ENCODE measurements around the gene RCAN3.

Gene RCAN3

DNA sequence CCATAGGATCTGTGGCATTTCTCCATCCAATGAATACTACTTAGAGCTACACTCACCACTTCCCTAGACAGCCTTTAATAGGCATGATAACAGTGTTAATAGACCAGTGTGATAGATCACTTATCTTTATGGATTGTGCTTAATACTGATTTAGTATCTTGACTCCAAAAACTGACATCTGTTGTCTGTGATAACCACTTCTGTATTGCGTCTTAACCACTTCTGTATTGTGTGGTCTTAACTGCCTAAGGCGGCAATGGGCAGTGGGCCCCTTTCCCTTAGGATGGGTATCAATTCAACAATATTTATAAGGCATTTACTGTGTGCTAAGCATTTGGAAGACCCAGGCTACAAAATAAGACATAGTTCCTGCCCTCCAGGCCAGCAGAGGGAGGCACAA, 32.0 kb upstream of the RCAN3 start:
- Histone ChIP-seq H3K9ac (ENCODE audit: low read length) (no peak overlapping the region), H3K36me3 (ENCODE audit: control insufficient read depth, insufficient read depth, low read length, severe bottlenecking) (peaks cover 2% of the 10 kb centered on the region), H3K9me3 (ENCODE audit: control insufficient read depth, low read length) (peaks cover 3% of the 10 kb centered on the region), H3K4me3 (ENCODE audit: low read length) (no peak overlapping the region), H3K4me1 (ENCODE audit: control insufficient read depth, insufficient read depth, low read length) (no peaks in the 10 kb centered on the region), H3K27me3 (replicated peaks; ENCODE audit: control insufficient read depth, insufficient read depth, low read length) (no peaks in the 10 kb centered on the region)
- DNase-seq (ENCODE audit: low read depth), result no peak

DNA sequence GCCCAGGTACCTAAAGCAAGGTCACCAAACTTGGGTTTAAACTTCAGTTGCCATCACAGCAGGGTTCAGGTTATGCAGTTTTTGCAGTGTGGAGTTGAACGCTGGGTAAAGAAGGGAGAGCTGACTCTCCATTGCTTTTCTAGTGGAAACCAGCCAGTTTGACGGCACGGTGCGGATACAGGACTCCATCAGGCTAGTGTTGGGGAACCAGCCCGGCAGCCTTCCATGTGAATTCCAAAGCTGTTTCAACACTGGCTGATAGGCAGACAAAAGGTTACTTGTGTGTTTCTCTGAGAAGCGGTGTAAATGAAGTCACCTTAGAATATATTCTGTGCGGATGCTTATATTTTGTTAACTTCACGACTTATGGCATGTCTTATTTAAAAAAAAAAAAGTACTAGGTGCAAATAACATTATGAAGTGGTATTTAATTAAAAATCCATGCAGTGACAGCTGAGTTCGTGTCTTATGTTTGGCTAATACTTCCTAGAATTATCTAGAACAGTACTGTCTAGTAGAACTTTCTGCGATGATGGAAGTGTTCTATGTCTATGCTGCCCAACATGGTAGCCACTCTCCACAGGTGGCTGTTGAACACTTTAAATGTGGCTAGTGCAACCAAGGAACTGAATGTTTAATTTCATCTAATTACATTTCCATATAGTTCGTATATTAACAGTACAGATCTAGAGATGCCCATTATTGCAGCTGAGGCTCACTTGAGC, 29.9 kb upstream of the RCAN3 start:
- DNase-seq (ENCODE audit: low read depth), result no peak
- no peaks in the 10 kb centered on the region for H3K4me1 ChIP-seq (ENCODE audit: control insufficient read depth, insufficient read depth, low read length)
- H3K4me3 ChIP-seq (ENCODE audit: low read length), result no peak overlapping the region
- no peaks in the 10 kb centered on the region for H3K36me3 ChIP-seq (ENCODE audit: control insufficient read depth, insufficient read depth, low read length, severe bottlenecking)
- no peak overlapping the region for H3K9ac ChIP-seq (ENCODE audit: low read length)
- peaks cover 3% of the 10 kb centered on the region for H3K9me3 ChIP-seq (ENCODE audit: control insufficient read depth, low read length)
- H3K27me3 ChIP-seq (replicated peaks; ENCODE audit: control insufficient read depth, insufficient read depth, low read length), result no peaks in the 10 kb centered on the region

DNA sequence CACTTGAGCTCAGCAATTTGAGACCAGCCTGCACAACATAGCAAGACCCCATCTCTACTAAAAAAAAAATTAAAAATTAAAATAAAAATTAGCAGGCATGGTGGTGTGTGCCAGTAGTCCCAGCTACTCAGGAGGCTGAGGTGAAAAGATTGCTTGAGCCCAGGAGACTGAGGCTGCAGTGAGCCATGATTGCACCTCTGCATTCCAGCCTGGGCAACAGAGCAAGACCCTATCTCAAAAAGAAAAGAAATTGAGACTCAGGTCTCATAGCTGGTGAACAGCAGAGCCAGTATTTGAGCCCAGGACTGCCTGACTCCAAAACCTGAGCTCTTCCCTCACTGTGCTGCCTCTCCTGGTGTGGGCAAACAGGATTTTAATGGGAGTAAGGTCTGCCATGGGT, 28.4 kb upstream of the RCAN3 start:
- Histone ChIP-seq H3K27me3 (replicated peaks; ENCODE audit: control insufficient read depth, insufficient read depth, low read length) (no peaks in the 10 kb centered on the region), H3K9me3 (ENCODE audit: control insufficient read depth, low read length) (peaks cover 3% of the 10 kb centered on the region), H3K4me3 (ENCODE audit: low read length) (no peak overlapping the region), H3K9ac (ENCODE audit: low read length) (no peak overlapping the region), H3K4me1 (ENCODE audit: control insufficient read depth, insufficient read depth, low read length) (no peaks in the 10 kb centered on the region), H3K36me3 (ENCODE audit: control insufficient read depth, insufficient read depth, low read length, severe bottlenecking) (no peaks in the 10 kb centered on the region)
- DNase-seq (ENCODE audit: low read depth), result no peak

DNA sequence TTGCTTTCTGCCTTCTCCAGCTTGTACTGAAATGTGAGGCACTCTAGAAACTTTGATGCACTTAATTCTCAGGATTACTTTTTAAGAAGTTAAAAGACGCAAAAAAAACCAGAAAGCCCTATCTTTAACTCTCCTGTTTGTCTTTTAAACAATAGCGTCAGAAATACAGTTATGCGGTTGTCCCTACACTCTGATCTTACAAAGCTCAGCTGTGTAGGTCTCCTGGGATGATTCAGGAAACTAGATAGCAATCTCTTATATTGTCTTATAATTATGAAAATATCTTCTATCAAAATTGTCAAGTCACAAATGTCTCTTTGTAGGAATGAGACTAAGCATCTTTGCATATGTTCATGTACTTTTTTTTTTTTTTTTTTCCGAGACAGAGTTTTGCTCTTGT, 26.9 kb upstream of the RCAN3 start:
- H3K4me1 ChIP-seq (ENCODE audit: control insufficient read depth, insufficient read depth, low read length), result no peaks in the 10 kb centered on the region
- no peak overlapping the region for H3K9ac ChIP-seq (ENCODE audit: low read length)
- H3K36me3 ChIP-seq (ENCODE audit: control insufficient read depth, insufficient read depth, low read length, severe bottlenecking), result no peaks in the 10 kb centered on the region
- DNase-seq (ENCODE audit: low read depth), result no peak
- H3K4me3 ChIP-seq (ENCODE audit: low read length), result no peak overlapping the region
- H3K9me3 ChIP-seq (ENCODE audit: control insufficient read depth, low read length), result no peaks in the 10 kb centered on the region
- H3K27me3 ChIP-seq (replicated peaks; ENCODE audit: control insufficient read depth, insufficient read depth, low read length), result no peaks in the 10 kb centered on the region

GRCh38 chr1:24476571-24476970, 26.1 kb upstream of the RCAN3 start:
- Histone ChIP-seq H3K27me3 (replicated peaks; ENCODE audit: control insufficient read depth, insufficient read depth, low read length) (no peaks in the 10 kb centered on the region), H3K4me1 (ENCODE audit: control insufficient read depth, insufficient read depth, low read length) (no peaks in the 10 kb centered on the region), H3K9ac (ENCODE audit: low read length) (no peak overlapping the region), H3K9me3 (ENCODE audit: control insufficient read depth, low read length) (no peaks in the 10 kb centered on the region), H3K36me3 (ENCODE audit: control insufficient read depth, insufficient read depth, low read length, severe bottlenecking) (no peaks in the 10 kb centered on the region), H3K4me3 (ENCODE audit: low read length) (no peak overlapping the region)
- peak; percentile 3 for DNase-seq (ENCODE audit: low read depth)

- Histone ChIP-seq H3K36me3 (ENCODE audit: control insufficient read depth, insufficient read depth, low read length, severe bottlenecking) (no peaks in the 10 kb centered on the region), H3K4me3 (ENCODE audit: low read length) (no peak overlapping the region), H3K9ac (ENCODE audit: low read length) (no peak overlapping the region), H3K4me1 (ENCODE audit: control insufficient read depth, insufficient read depth, low read length) (no peaks in the 10 kb centered on the region), H3K27me3 (replicated peaks; ENCODE audit: control insufficient read depth, insufficient read depth, low read length) (no peaks in the 10 kb centered on the region), H3K9me3 (ENCODE audit: control insufficient read depth, low read length) (no peaks in the 10 kb centered on the region)
- DNase-seq (ENCODE audit: low read depth), result no peak
Measured at GRCh38 chr1:24477309-24477708, 25.3 kb upstream of the RCAN3 start.

DNA sequence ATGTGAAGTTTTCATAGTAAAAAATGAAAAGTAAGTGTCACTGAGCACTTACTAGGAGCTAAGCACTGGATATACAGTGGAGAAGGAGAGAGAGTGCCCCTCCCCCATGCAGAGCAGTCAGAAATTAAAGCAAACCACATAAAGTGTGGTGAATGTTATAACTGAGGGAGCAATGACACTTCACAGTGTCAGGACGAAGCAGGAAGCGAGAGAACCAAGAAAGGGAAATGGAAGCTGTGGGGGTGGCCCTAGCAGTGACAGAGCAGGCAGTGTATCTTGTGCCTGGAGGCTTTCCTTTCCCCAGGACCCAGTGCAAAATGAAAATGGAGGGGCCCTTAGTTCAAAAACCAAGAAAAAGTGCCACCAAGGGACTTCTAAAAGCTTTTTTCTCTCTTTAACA, 21.5 kb upstream of the RCAN3 start:
- no peaks in the 10 kb centered on the region for H3K4me1 ChIP-seq (ENCODE audit: control insufficient read depth, insufficient read depth, low read length)
- H3K36me3 ChIP-seq (ENCODE audit: control insufficient read depth, insufficient read depth, low read length, severe bottlenecking), result no peaks in the 10 kb centered on the region
- no peak for DNase-seq (ENCODE audit: low read depth)
- H3K27me3 ChIP-seq (replicated peaks; ENCODE audit: control insufficient read depth, insufficient read depth, low read length), result no peaks in the 10 kb centered on the region
- H3K9ac ChIP-seq (ENCODE audit: low read length), result no peak overlapping the region
- H3K4me3 ChIP-seq (ENCODE audit: low read length), result no peak overlapping the region
- H3K9me3 ChIP-seq (ENCODE audit: control insufficient read depth, low read length), result no peaks in the 10 kb centered on the region

DNA sequence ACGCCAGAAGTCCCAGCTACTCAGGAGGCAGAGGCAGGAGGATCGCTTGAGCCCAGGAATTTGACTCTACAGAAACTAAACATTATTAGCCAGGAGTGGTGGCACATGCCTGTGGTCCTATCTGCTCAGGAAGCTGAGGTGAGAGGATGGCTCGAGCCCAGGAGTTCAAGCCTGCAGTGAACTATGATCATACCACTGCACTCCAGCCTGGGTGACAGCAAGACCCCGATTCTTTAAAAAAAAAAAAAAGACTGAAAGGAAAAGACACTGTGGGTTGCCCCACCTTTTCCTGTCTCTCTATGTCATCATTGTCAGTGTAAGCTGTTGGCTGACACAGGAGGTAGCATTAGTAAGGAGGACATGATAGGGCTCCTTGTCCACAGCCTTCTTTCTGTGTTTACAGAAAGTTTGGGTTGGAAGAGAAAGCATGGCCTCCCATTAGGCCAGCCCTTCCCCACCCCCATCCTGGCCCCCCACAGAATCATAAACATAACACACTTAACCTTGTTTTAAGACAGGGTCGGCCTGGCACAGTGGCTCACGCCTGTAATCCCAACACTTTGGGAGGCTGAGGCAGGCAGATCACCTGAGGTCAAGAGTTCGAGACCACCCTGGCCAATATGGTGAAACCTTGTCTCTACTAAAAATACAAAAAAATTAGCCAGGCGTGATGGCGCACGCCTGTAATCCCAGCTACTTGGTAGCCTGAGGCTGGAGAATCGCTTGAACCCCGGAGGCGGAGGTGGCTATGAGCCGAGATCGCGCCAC, 20.6 kb upstream of the RCAN3 start:
- Histone ChIP-seq H3K4me1 (ENCODE audit: control insufficient read depth, insufficient read depth, low read length) (no peaks in the 10 kb centered on the region), H3K36me3 (ENCODE audit: control insufficient read depth, insufficient read depth, low read length, severe bottlenecking) (no peaks in the 10 kb centered on the region), H3K4me3 (ENCODE audit: low read length) (no peak overlapping the region), H3K9ac (ENCODE audit: low read length) (no peak overlapping the region), H3K27me3 (replicated peaks; ENCODE audit: control insufficient read depth, insufficient read depth, low read length) (peaks cover 4% of the 10 kb centered on the region), H3K9me3 (ENCODE audit: control insufficient read depth, low read length) (no peaks in the 10 kb centered on the region)
- no peak for DNase-seq (ENCODE audit: low read depth)

GRCh38 chr1:24483441-24483840, 19.2 kb upstream of the RCAN3 start:
- no peak for DNase-seq (ENCODE audit: low read depth)
- H3K4me3 ChIP-seq (ENCODE audit: low read length), result no peak overlapping the region
- H3K4me1 ChIP-seq (ENCODE audit: control insufficient read depth, insufficient read depth, low read length), result no peaks in the 10 kb centered on the region
- no peak overlapping the region for H3K9ac ChIP-seq (ENCODE audit: low read length)
- no peaks in the 10 kb centered on the region for H3K36me3 ChIP-seq (ENCODE audit: control insufficient read depth, insufficient read depth, low read length, severe bottlenecking)
- H3K27me3 ChIP-seq (replicated peaks; ENCODE audit: control insufficient read depth, insufficient read depth, low read length), result peaks cover 4% of the 10 kb centered on the region
- H3K9me3 ChIP-seq (ENCODE audit: control insufficient read depth, low read length), result no peaks in the 10 kb centered on the region

DNA sequence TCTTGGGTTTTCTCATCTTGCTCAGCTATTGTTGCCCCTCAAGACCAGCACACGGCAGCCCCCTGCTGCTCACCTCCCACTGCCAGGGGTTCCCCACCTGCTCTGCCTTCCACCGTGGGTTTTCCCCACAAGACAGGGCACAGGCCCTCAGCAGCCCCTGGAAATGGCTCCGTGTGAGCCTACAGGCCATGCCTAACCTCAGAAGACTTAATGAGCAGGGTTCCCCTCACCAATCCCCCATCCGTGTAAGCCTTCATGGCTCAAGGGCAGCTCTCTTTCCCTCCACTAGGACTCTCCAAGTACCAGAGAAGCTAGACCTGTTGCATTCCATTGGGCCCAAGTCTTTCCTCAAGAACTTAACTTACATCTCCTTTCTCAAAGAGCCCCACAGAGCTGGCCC, 18.4 kb upstream of the RCAN3 start:
- no peaks in the 10 kb centered on the region for H3K9me3 ChIP-seq (ENCODE audit: control insufficient read depth, low read length)
- H3K4me3 ChIP-seq (ENCODE audit: low read length), result no peak overlapping the region
- no peak overlapping the region for H3K9ac ChIP-seq (ENCODE audit: low read length)
- no peaks in the 10 kb centered on the region for H3K4me1 ChIP-seq (ENCODE audit: control insufficient read depth, insufficient read depth, low read length)
- no peaks in the 10 kb centered on the region for H3K36me3 ChIP-seq (ENCODE audit: control insufficient read depth, insufficient read depth, low read length, severe bottlenecking)
- DNase-seq (ENCODE audit: low read depth), result no peak
- H3K27me3 ChIP-seq (replicated peaks; ENCODE audit: control insufficient read depth, insufficient read depth, low read length), result peaks cover 4% of the 10 kb centered on the region

DNA sequence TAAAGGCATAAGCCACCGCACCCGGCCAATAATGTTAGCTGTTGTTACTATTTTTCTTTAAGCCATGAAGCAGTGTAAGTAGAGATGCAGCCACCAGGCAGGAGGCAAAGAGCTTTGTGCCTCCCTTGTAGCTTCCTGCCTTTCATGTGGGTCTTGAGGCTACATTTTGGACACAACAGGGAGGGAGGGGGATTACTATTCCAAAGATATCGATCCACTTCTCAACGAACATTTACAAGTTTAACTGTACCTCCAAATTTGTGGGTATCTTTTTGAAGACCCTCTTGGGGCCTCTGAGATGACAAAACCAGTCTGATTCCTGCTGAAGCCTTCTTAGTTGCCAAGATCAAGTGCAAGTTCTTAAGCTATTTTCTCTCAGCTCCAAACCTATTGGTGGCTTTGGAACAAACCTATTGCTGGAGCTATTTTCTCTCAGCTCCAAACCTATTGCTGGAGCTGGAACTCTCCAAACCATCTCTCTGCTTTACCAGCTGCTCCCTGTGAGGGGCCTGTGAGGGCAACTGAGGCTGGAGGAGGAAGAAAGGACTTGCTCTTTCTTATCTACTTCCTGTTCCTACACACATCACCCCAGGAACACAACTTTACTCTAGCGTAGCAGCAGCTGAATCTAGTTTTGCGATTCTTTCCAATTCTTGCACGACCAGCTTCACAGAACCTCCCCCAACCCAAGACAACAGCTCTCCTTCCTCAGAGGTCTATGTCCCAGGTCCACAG, 16.1 kb upstream of the RCAN3 start:
- peaks cover 5% of the 10 kb centered on the region for H3K9me3 ChIP-seq (ENCODE audit: control insufficient read depth, low read length)
- DNase-seq (ENCODE audit: low read depth), result no peak
- H3K27me3 ChIP-seq (replicated peaks; ENCODE audit: control insufficient read depth, insufficient read depth, low read length), result peaks cover 17% of the 10 kb centered on the region
- H3K36me3 ChIP-seq (ENCODE audit: control insufficient read depth, insufficient read depth, low read length, severe bottlenecking), result no peaks in the 10 kb centered on the region
- H3K4me3 ChIP-seq (ENCODE audit: low read length), result no peak overlapping the region
- H3K4me1 ChIP-seq (ENCODE audit: control insufficient read depth, insufficient read depth, low read length), result peaks cover under 1% of the 10 kb centered on the region
- H3K9ac ChIP-seq (ENCODE audit: low read length), result no peak overlapping the region
